IMR-90 (cell line): ENCODE data around the gene LAMC3. TPM values are rescaled to one million over a fixed set of nuclear protein-coding genes. Genes with fewer than 3 reads are reported as not detected.

Experiments
- ATAC-seq: fragments of 200-7000 bp; cut with Tn5 transposase; 2 replicates; pipeline ENCODE4 v1.9.1; 2020; ENCODE audit warnings: low read depth, mild to moderate bottlenecking, moderate library complexity
- BruUV-seq: library from RNA; stranded (reverse); fragments of 400-500 nt; replicated peaks from 2 replicates; lab custom pipeline; 2021; lab: Mats Ljungman, UMichigan
- CTCF ChIA-PET: fragments of 300-600 bp; formaldehyde crosslinking; extraction: SDS; loops from one replicate; lab custom pipeline; 2021; ENCODE audit warnings: antibody characterized with exemption; lab: Yijun Ruan, JAX
- POLR2A ChIA-PET: fragments of 300-600 bp; sonication (Branson Sonifier 250); formaldehyde crosslinking; loops from one replicate; lab custom pipeline; 2022; ENCODE audit warnings: antibody characterized with exemption; ENCODE audit not compliant: unreplicated experiment; lab: Charles Lee
- DNase-seq: peaks from one replicate; pipeline ENCODE4 v3.0.0; 2013
- H2AFZ ChIP-seq: replicated peaks from 2 replicates; pipeline ENCODE3; 2013; ENCODE audit warnings: low read length, mild to moderate bottlenecking; ENCODE audit not compliant: poor library complexity
- H2AK5ac ChIP-seq: 2 replicates; pipeline ENCODE4 v1.6.1; 2013; ENCODE audit warnings: low read depth, low read length, inconsistent platforms
- H2AK9ac ChIP-seq: replicated peaks from 2 replicates; pipeline ENCODE3; 2013; ENCODE audit warnings: mild to moderate bottlenecking, low read depth, low read length, moderate library complexity; ENCODE audit not compliant: poor library complexity
- H2BK120ac ChIP-seq: 2 replicates; pipeline ENCODE4 v1.6.1; 2013; ENCODE audit warnings: low read depth, low read length, inconsistent platforms
- H2BK15ac ChIP-seq: 3 replicates; pipeline ENCODE4 v1.6.1; 2013; ENCODE audit warnings: low read depth, low read length, inconsistent platforms
- H2BK20ac ChIP-seq: 2 replicates; pipeline ENCODE4 v1.6.1; 2013; ENCODE audit warnings: low read depth, mild to moderate bottlenecking, inconsistent platforms, low read length, moderate library complexity
- H2BK5ac ChIP-seq: 2 replicates; pipeline ENCODE4 v1.6.1; 2013; ENCODE audit warnings: mild to moderate bottlenecking, low read depth, low read length, inconsistent platforms; ENCODE audit not compliant: poor library complexity, severe bottlenecking
- H3K14ac ChIP-seq: replicated peaks from 2 replicates; pipeline ENCODE4 v1.6.1; 2013; ENCODE audit warnings: low read depth, low read length, inconsistent platforms
- H3K18ac ChIP-seq: 2 replicates; pipeline ENCODE4 v1.6.1; 2013; ENCODE audit warnings: low read depth, low read length, control low read depth
- H3K23ac ChIP-seq: 2 replicates; pipeline ENCODE4 v1.6.1; 2013; ENCODE audit warnings: low read depth, low read length, inconsistent platforms
- H3K27ac ChIP-seq: 2 replicates; pipeline ENCODE4 v1.5.1; 2013; ENCODE audit warnings: mild to moderate bottlenecking, control low read depth, low read length; ENCODE audit not compliant: insufficient read depth
- H3K27me3 ChIP-seq: 2 replicates; pipeline ENCODE4 v1.6.1; 2013; ENCODE audit warnings: low read length; ENCODE audit not compliant: control insufficient read depth, insufficient read depth
- H3K36me3 ChIP-seq: 2 replicates; pipeline ENCODE4 v1.6.1; 2013; ENCODE audit warnings: low read length, mixed read lengths; ENCODE audit not compliant: control insufficient read depth, insufficient read depth
- H3K4ac ChIP-seq: 2 replicates; pipeline ENCODE4 v1.6.1; 2013; ENCODE audit warnings: low read depth, low read length, inconsistent platforms
- H3K4me1 ChIP-seq: 2 replicates; pipeline ENCODE4 v1.6.1; 2013; ENCODE audit warnings: low read length, mixed read lengths; ENCODE audit not compliant: control insufficient read depth, insufficient read depth
- H3K4me2 ChIP-seq: 2 replicates; pipeline ENCODE4 v1.6.1; 2013; ENCODE audit warnings: low read depth, mild to moderate bottlenecking, control low read depth, low read length, moderate library complexity
- H3K4me3 ChIP-seq: 2 replicates; pipeline ENCODE4 v1.5.1; 2013; ENCODE audit warnings: low read depth, mild to moderate bottlenecking, control low read depth, low read length, moderate library complexity; ENCODE audit not compliant: insufficient read depth
- H3K56ac ChIP-seq: 2 replicates; pipeline ENCODE4 v1.6.1; 2013; ENCODE audit warnings: low read length, inconsistent platforms; ENCODE audit not compliant: insufficient read depth; ENCODE audit errors: extremely low read depth
- H3K79me1 ChIP-seq, 2 experiments: 2 replicates each; pipeline ENCODE4 v1.6.1; 2013; ENCODE audit warnings: low read length in 2 of 2, inconsistent platforms in 1 of 2, low read depth in 1 of 2
- H3K9ac ChIP-seq: 2 replicates; pipeline ENCODE4 v1.6.1; 2013; ENCODE audit warnings: low read depth, low read length, control low read depth
- H3K9me1 ChIP-seq: 2 replicates; pipeline ENCODE4 v1.6.1; 2013; ENCODE audit warnings: low read length, inconsistent platforms; ENCODE audit not compliant: insufficient read depth
- H3K9me3 ChIP-seq: 2 replicates; pipeline ENCODE4 v1.6.1; 2013; ENCODE audit warnings: low read length; ENCODE audit not compliant: control insufficient read depth, insufficient read depth
- H4K20me1 ChIP-seq: 2 replicates; pipeline ENCODE4 v1.6.1; 2013; ENCODE audit warnings: low read length, inconsistent platforms; ENCODE audit not compliant: insufficient read depth
- H4K5ac ChIP-seq: 2 replicates; pipeline ENCODE4 v1.6.1; 2013; ENCODE audit warnings: mild to moderate bottlenecking, low read depth, low read length, control low read depth
- H4K8ac ChIP-seq, 2 experiments: 2 replicates each; pipeline ENCODE4 v1.6.1; 2013; ENCODE audit warnings: low read depth in 2 of 2, low read length in 2 of 2, control low read depth in 1 of 2, inconsistent platforms in 1 of 2
- H4K91ac ChIP-seq: 2 replicates; pipeline ENCODE4 v1.6.1; 2013; ENCODE audit warnings: low read depth, low read length, inconsistent platforms; ENCODE audit not compliant: insufficient read depth
- BHLHE40 ChIP-seq: fragments of 150-350 bp; IDR thresholded peaks from 2 replicates; pipeline ENCODE4 v1.6.1; 2016; ENCODE audit warnings: mild to moderate bottlenecking, low read depth, low read length
- ELK1 ChIP-seq: fragments of 150-350 bp; IDR thresholded peaks from 2 replicates; pipeline ENCODE4 v1.6.1; 2016; ENCODE audit warnings: low read depth, mild to moderate bottlenecking, low read length, moderate library complexity, borderline replicate concordance
- MAZ ChIP-seq: IDR thresholded peaks from 2 replicates; pipeline ENCODE4 v1.6.1; 2012; ENCODE audit warnings: low read depth, mild to moderate bottlenecking, low read length, improper control_type of control experiment, moderate library complexity, borderline replicate concordance
- MXI1 ChIP-seq: IDR thresholded peaks from 2 replicates; pipeline ENCODE4 v1.6.1; 2012; ENCODE audit warnings: low read depth, mild to moderate bottlenecking, low read length, moderate library complexity, borderline replicate concordance
- NFE2L2 ChIP-seq: fragments of 150-350 bp; IDR thresholded peaks from 2 replicates; pipeline ENCODE4 v1.6.1; 2016; ENCODE audit warnings: low read depth, mild to moderate bottlenecking, low read length
- RAD21 ChIP-seq: IDR thresholded peaks from 2 replicates; pipeline ENCODE4 v1.6.1; 2012; ENCODE audit warnings: low read length, improper control_type of control experiment
- SMC3 ChIP-seq: fragments of 150-350 bp; IDR thresholded peaks from 2 replicates; pipeline ENCODE4 v1.6.1; 2016; ENCODE audit warnings: low read depth, mild to moderate bottlenecking, antibody characterized with exemption, low read length, moderate library complexity
- WGBS, 2 experiments: methylation state at CpG; one replicate each; pipeline versions ENCODE4 v1.1.5 to v1.1.7; 2013; ENCODE audit warnings: missing lambda C conversion rate in 2 of 2; ENCODE audit not compliant: insufficient read length in 1 of 2; ENCODE audit errors: extremely low coverage in 2 of 2; 5-methylcytosine and 5-hydroxymethylcytosine counted together
- dilution Hi-C: fragments of 300-500 bp; cut with HindIII; formaldehyde crosslinking; loops from one replicate; pipeline ENCODE4 v1.14.3; 2018; ENCODE audit warnings: low sequenced_read_pairs; ENCODE audit not compliant: unreplicated experiment
- in situ Hi-C: fragments of 300-500 bp; cut with MboI; formaldehyde crosslinking; loops from 3 replicates; pipeline ENCODE4 v1.14.3; 2019; ENCODE audit warnings: low sequenced_read_pairs, inconsistent platforms, mixed read lengths
- intact Hi-C: fragments of 100-400 bp; cut with micrococcal nuclease; formaldehyde crosslinking; loops from 2 replicates; pipeline ENCODE4 v1.10.0; 2022
- polyA plus RNA-seq, 3 experiments: library from polyadenylated mRNA; depleted of rRNA; stranded (reverse); fragments of >200 nt; gene quantifications; 2 replicates each; pipeline ENCODE4 v1.2.3, GENCODE V29; 2012; ENCODE audit warnings: low replicate concordance in 1 of 3
- total RNA-seq: library from RNA; depleted of rRNA; stranded (reverse); fragments of >200 nt; gene quantifications from 2 replicates; pipeline ENCODE4 v1.2.3, GENCODE V29; 2012
- TF ChIP-seq, protein P1 (sequence below): fragments of 150-350 bp; IDR thresholded peaks from 2 replicates; pipeline ENCODE4 v1.6.1; 2017; ENCODE audit warnings: mild to moderate bottlenecking, antibody characterized with exemption, low read length, low read depth
- TF ChIP-seq, protein P2 (sequence below): conservative IDR thresholded peaks from 2 replicates; pipeline ENCODE4 v1.5.1; 2012; ENCODE audit warnings: mild to moderate bottlenecking, low read depth, low read length, improper control_type of control experiment

Gene LAMC3
- total and polyA plus RNA-seq, 2 of the 4 experiments (the other 2 are of a cell fraction), result not detected

GRCh38 chr9:131046581-131047202 is 37.7 kb downstream of the LAMC3 start:
- Histone ChIP-seq H3K27me3 (peaks cover 17% of the 10 kb centered on the region), H4K5ac (no peak overlapping the region), H2BK120ac (no peak overlapping the region), H3K18ac (no peak overlapping the region), H2AK5ac (no peak overlapping the region), H3K4me3 (no peak overlapping the region), H3K79me1 (no peaks in the 10 kb centered on the region), H4K8ac (no peak overlapping the region), H4K20me1 (no peaks in the 10 kb centered on the region), H3K56ac (no peak overlapping the region), H3K4ac (no peak overlapping the region), H3K9ac (no peak overlapping the region), H3K4me1 (no peaks in the 10 kb centered on the region; the same call in 1 of the 2 replicates), H3K4me2 (peak overlapping the region; percentile 73), H3K9me1 (no peaks in the 10 kb centered on the region), H3K36me3 (no peaks in the 10 kb centered on the region), H3K27ac (no peak overlapping the region), H2BK15ac (no peak overlapping the region), H2AFZ (peak overlapping the region; percentile 79), H3K14ac (no peak overlapping the region), H3K23ac (no peak overlapping the region), H2BK20ac (no peak overlapping the region), H3K9me3 (peaks cover 7% of the 10 kb centered on the region), H2AK9ac (peak overlapping the region; percentile 31), H2BK5ac (no peak overlapping the region), H4K91ac (no peak overlapping the region)
- no peak for TF ChIP-seq MXI1
- TF ChIP-seq SMC3, result peak; percentile 76
- TF ChIP-seq, protein P1, sequence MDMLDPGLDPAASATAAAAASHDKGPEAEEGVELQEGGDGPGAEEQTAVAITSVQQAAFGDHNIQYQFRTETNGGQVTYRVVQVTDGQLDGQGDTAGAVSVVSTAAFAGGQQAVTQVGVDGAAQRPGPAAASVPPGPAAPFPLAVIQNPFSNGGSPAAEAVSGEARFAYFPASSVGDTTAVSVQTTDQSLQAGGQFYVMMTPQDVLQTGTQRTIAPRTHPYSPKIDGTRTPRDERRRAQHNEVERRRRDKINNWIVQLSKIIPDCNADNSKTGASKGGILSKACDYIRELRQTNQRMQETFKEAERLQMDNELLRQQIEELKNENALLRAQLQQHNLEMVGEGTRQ, result no peak
- no peak for TF ChIP-seq BHLHE40
- TF ChIP-seq MAZ, result no peak
- peak; percentile 89 for TF ChIP-seq RAD21
- TF ChIP-seq NFE2L2, result no peak
- TF ChIP-seq ELK1, result no peak
- TF ChIP-seq, protein P2, sequence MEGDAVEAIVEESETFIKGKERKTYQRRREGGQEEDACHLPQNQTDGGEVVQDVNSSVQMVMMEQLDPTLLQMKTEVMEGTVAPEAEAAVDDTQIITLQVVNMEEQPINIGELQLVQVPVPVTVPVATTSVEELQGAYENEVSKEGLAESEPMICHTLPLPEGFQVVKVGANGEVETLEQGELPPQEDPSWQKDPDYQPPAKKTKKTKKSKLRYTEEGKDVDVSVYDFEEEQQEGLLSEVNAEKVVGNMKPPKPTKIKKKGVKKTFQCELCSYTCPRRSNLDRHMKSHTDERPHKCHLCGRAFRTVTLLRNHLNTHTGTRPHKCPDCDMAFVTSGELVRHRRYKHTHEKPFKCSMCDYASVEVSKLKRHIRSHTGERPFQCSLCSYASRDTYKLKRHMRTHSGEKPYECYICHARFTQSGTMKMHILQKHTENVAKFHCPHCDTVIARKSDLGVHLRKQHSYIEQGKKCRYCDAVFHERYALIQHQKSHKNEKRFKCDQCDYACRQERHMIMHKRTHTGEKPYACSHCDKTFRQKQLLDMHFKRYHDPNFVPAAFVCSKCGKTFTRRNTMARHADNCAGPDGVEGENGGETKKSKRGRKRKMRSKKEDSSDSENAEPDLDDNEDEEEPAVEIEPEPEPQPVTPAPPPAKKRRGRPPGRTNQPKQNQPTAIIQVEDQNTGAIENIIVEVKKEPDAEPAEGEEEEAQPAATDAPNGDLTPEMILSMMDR, result peak; percentile 88
- in situ Hi-C loops (loop anchor here (10.0 kb wide), 1 partner anchor 342 kb away; no protein-coding TSS in a partner anchor), intact Hi-C loops (loop anchor here (1.0 to 5.0 kb wide), 3 partner anchors 154 to 340 kb away; no protein-coding TSS in a partner anchor), dilution Hi-C loops (no loop called here)
- ChIA-PET POLR2A (no interaction called here), CTCF (interaction anchor here (0.7 to 1.3 kb wide), 14 partner anchors 9 to 428 kb away, joined by 3 to 12 read pairs (median 4); no protein-coding TSS in a partner anchor)
- DNase-seq (peak; percentile 49), ATAC-seq (peak; percentile 98)
- 24% methylated on average over 16 of the region's 35 CpGs; no CpG with 5 or more reads in 1 of the 2 experiments for WGBS, 2 experiments
- BruUV-seq, result no TSS peak
